MM.1S (cell line): ENCODE measurements around the gene FADD.
"Not testable (repeated sequence)": the region's sequence is repeated elsewhere in the genome, so short reads cannot be mapped to it uniquely, and the experiment has no call there.

ENCODE experiments used
- DNase-seq: peaks from one replicate; pipeline ENCODE4 v3.0.0-alpha.2; 2015
- H2AFZ ChIP-seq: fragments of 300-600 bp; sonication (generic); 2 replicates; pipeline ENCODE4 v1.6.0; 2016; ENCODE audit warnings: antibody characterized with exemption, low read length
- H3F3A ChIP-seq: fragments of 300-600 bp; sonication (generic); 2 replicates; pipeline ENCODE4 v1.6.1; 2016; ENCODE audit warnings: mild to moderate bottlenecking, antibody characterized with exemption, low read length, moderate library complexity, mixed read lengths; ENCODE audit not compliant: insufficient read depth
- H3K27ac ChIP-seq: fragments of 300-600 bp; sonication (generic); 2 replicates; pipeline ENCODE4 v1.5.1; 2016; ENCODE audit warnings: mild to moderate bottlenecking, low read length
- H3K27me3 ChIP-seq: fragments of 300-600 bp; sonication (generic); replicated peaks from 2 replicates; pipeline ENCODE4 v1.6.0; 2016; ENCODE audit warnings: low read length; ENCODE audit not compliant: insufficient read depth
- H3K36me3 ChIP-seq: fragments of 300-600 bp; sonication (generic); replicated peaks from 2 replicates; pipeline ENCODE4 v1.6.1; 2016; ENCODE audit warnings: mild to moderate bottlenecking, low read length, mixed read lengths; ENCODE audit not compliant: insufficient read depth
- H3K4me1 ChIP-seq: fragments of 300-600 bp; sonication (generic); 2 replicates; pipeline ENCODE4 v1.6.1; 2016; ENCODE audit warnings: low read length, mixed read lengths
- H3K4me2 ChIP-seq: fragments of 300-600 bp; sonication (generic); 2 replicates; pipeline ENCODE4 v1.6.0; 2016; ENCODE audit warnings: low read depth, low read length
- H3K4me3 ChIP-seq: fragments of 300-600 bp; sonication (generic); 2 replicates; pipeline ENCODE4 v1.5.1; 2016; ENCODE audit warnings: low read length, mixed read lengths
- H3K79me2 ChIP-seq: fragments of 300-600 bp; sonication (generic); 2 replicates; pipeline ENCODE4 v1.6.1; 2016; ENCODE audit warnings: mixed run types, low read length, mixed read lengths
- H3K9ac ChIP-seq: fragments of 300-600 bp; sonication (generic); 2 replicates; pipeline ENCODE4 v1.6.1; 2016; ENCODE audit warnings: low read length, mixed read lengths
- H3K9me2 ChIP-seq: fragments of 300-600 bp; sonication (generic); replicated peaks from 2 replicates; pipeline ENCODE4 v1.6.1; 2016; ENCODE audit warnings: mild to moderate bottlenecking, low read length, mixed read lengths; ENCODE audit not compliant: insufficient read depth
- H3K9me3 ChIP-seq: fragments of 300-600 bp; sonication (generic); replicated peaks from 2 replicates; pipeline ENCODE4 v1.6.1; 2016; ENCODE audit warnings: mild to moderate bottlenecking, low read length, mixed read lengths; ENCODE audit not compliant: insufficient read depth
- H4K20me1 ChIP-seq: fragments of 300-600 bp; sonication (generic); 2 replicates; pipeline ENCODE4 v1.6.1; 2016; ENCODE audit warnings: mild to moderate bottlenecking, low read length, moderate library complexity, mixed read lengths; ENCODE audit not compliant: insufficient read depth
- EZH2 ChIP-seq: fragments of 300-600 bp; sonication (generic); optimal IDR thresholded peaks from 2 replicates; pipeline ENCODE3; 2017; ENCODE audit warnings: low read depth, mild to moderate bottlenecking, antibody characterized with exemption, low read length, mixed read lengths
- EZH2phosphoT487 ChIP-seq: fragments of 300-600 bp; sonication (generic); IDR thresholded peaks from 2 replicates; pipeline ENCODE4 v1.6.1; 2018; ENCODE audit warnings: antibody characterized with exemption, low read length
- TF ChIP-seq, protein P1 (sequence below): fragments of 300-600 bp; sonication (generic); IDR thresholded peaks from 2 replicates; pipeline ENCODE4 v1.5.1; 2016; ENCODE audit warnings: antibody characterized with exemption, low read length, mixed read lengths

Gene FADD

DNA sequence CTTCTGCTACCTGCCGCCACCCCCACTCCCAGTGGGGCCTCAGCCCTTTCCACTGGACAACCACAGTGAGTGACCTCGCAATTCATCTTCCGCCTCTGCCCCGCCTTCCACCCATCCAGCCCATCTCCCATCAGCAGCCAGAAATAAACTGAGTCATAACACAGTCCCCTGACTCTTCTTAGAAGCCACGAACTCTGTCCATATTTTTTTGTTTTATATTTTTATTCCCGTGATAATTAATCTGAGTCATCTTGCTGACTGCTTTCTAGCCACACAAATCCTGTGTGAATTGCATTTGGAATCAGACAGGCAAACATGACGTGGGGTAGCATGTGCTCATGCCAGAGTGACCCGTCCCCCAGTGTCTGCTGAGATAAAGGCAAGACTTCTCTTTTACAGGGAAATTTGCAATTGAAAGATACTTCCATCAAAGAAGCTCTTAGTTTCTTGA, 7.0 kb downstream of the FADD start:
- DNase-seq = no peak
- Histone ChIP-seq H3K9me3 (no peaks in the 10 kb centered on the region), H3K9me2 (no peaks in the 10 kb centered on the region), H4K20me1 (no peaks in the 10 kb centered on the region), H3K79me2 (peaks cover 21% of the 10 kb centered on the region), H3K27ac (no peak overlapping the region), H3F3A (no peaks in the 10 kb centered on the region), H3K4me2 (no peak overlapping the region), H3K4me3 (no peak overlapping the region), H3K27me3 (no peaks in the 10 kb centered on the region), H3K4me1 (no peaks in the 10 kb centered on the region), H2AFZ (no peak overlapping the region), H3K36me3 (no peaks in the 10 kb centered on the region; the same call in 1 of the 2 replicates), H3K9ac (no peak overlapping the region)
- no peak for TF ChIP-seq EZH2
- no peak for TF ChIP-seq EZH2phosphoT487
- TF ChIP-seq, protein P1, sequence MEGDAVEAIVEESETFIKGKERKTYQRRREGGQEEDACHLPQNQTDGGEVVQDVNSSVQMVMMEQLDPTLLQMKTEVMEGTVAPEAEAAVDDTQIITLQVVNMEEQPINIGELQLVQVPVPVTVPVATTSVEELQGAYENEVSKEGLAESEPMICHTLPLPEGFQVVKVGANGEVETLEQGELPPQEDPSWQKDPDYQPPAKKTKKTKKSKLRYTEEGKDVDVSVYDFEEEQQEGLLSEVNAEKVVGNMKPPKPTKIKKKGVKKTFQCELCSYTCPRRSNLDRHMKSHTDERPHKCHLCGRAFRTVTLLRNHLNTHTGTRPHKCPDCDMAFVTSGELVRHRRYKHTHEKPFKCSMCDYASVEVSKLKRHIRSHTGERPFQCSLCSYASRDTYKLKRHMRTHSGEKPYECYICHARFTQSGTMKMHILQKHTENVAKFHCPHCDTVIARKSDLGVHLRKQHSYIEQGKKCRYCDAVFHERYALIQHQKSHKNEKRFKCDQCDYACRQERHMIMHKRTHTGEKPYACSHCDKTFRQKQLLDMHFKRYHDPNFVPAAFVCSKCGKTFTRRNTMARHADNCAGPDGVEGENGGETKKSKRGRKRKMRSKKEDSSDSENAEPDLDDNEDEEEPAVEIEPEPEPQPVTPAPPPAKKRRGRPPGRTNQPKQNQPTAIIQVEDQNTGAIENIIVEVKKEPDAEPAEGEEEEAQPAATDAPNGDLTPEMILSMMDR = no peak

DNA sequence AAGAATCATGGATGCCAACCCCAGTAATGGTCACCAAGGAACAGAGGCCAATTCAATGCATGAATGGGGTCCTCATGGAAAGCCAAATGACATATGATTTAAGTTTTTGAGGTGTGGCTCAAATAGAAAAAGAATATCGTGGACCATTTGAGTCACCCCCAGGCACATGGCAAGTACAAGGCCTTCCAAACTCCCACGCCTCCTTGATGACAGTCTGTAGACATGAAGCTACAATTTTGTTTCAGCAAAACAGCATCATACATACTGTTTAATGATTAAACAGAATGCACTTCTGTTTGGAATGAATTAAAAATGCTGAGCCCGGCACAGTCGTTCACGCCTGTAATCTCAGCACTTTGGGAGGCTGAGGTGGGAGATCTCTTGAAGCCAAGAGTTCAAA, 7.4 kb downstream of the FADD start:
- no peak for DNase-seq
- no peaks in the 10 kb centered on the region for H3K27me3 ChIP-seq
- no peaks in the 10 kb centered on the region for H3K9me3 ChIP-seq
- no peaks in the 10 kb centered on the region for H3K4me1 ChIP-seq
- H2AFZ ChIP-seq = no peak overlapping the region
- H3K27ac ChIP-seq = no peak overlapping the region
- no peak overlapping the region for H3K4me3 ChIP-seq
- H3K9ac ChIP-seq = no peak overlapping the region
- H3K9me2 ChIP-seq = no peaks in the 10 kb centered on the region
- H3F3A ChIP-seq = no peaks in the 10 kb centered on the region
- no peak overlapping the region for H3K4me2 ChIP-seq
- H3K36me3 ChIP-seq = no peaks in the 10 kb centered on the region; the same call in 1 of the 2 replicates
- H3K79me2 ChIP-seq = peaks cover 16% of the 10 kb centered on the region
- TF ChIP-seq EZH2phosphoT487 (no peak), EZH2 (no peak)
- TF ChIP-seq, protein P1 = no peak
- no peaks in the 10 kb centered on the region for H4K20me1 ChIP-seq

DNA sequence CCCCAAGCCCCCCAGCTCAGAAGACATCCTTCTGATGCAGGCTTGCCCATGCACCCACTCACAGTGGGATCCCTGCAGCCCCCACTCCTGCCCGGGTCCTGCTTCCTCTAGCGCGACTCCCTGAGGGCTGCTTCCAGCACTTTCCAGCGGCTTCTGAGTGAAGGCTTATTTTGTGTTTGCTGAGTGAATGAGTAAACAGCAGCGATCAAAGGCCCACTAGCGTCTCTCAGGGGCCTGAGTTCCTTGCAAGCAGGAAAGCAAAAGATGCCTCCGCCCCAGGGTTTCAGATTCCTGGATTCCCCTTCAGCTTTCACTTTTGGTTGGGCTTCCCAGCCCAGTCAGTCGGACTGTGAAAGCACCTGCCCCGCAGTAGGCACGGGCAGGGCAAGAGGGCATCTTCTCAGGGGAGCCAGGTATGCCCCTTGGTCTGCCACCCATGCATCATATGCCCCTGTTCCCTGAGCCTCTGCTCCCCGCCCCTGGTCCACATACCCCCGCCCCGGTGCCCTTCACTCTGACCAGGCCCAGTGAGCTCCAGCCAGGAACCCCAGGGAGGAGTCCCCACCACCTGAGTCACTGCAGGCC, 9.2 kb downstream of the FADD start:
- Histone ChIP-seq H3F3A (no peaks in the 10 kb centered on the region), H3K9me2 (no peaks in the 10 kb centered on the region), H4K20me1 (no peaks in the 10 kb centered on the region), H3K9me3 (no peaks in the 10 kb centered on the region), H3K4me3 (no peak overlapping the region), H3K79me2 (0 out of 2 replicates have a peak, but pooled peaks cover under 1% of the 10 kb centered on the region), H3K4me2 (no peak overlapping the region), H3K36me3 (no peaks in the 10 kb centered on the region), H3K9ac (no peak overlapping the region), H3K4me1 (no peaks in the 10 kb centered on the region), H3K27ac (no peak overlapping the region), H3K27me3 (no peaks in the 10 kb centered on the region; the same call in 1 of the 2 replicates), H2AFZ (no peak overlapping the region)
- TF ChIP-seq, protein P1 = no peak
- TF ChIP-seq EZH2phosphoT487 = no peak
- TF ChIP-seq EZH2 = no peak
- DNase-seq = no peak

DNA sequence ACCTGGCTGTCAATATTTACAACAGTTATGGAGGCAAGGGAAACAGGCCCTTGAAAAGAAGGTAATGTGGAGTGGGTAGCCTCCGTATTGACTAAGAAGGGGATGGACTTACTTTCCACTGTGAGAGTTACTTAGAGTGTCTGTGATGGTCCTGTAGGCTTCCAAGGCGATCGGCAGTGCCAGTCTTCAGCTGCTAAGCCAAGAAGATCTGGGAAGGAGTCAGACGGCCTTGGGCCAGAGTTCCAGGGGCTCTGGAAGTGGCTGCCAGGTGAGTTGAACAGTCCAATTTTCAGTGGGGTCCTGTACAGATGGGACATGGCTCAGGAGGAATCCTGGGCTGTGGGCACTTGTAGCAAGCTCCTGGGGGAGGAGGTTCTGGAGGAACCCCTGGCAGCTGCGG, 14.3 kb downstream of the FADD start:
- H3K4me1 ChIP-seq, H3K27ac ChIP-seq, H3K9ac ChIP-seq, H3K4me2 ChIP-seq, H4K20me1 ChIP-seq, H3K4me3 ChIP-seq, H2AFZ ChIP-seq, H3K36me3 ChIP-seq, H3K79me2 ChIP-seq, DNase-seq, H3F3A ChIP-seq, H3K9me3 ChIP-seq, H3K9me2 ChIP-seq: not testable (repeated sequence)
- peaks cover 16% of the 10 kb centered on the region for H3K27me3 ChIP-seq

DNA sequence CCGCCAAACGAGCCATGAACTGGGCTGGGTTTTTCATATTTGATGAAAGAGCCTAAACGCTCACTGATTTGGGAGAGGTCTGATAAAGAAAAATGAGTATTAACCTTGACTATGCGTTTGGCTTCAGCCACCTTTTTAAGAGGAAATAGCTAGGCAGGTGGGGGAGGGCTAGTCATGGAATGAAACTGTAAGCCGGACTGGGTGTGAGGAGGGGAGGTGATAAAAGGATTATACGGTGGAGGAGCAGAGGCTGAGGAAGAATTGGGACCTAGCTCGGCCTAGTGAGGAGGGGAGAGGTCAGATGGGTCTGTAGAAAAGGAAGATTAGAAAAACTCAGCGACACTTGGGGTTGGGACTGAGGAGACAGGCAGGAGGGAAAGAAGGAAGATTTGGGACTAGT, 15.0 kb downstream of the FADD start:
- H4K20me1 ChIP-seq, H3K79me2 ChIP-seq, H3K27ac ChIP-seq, H3K4me3 ChIP-seq, H3K4me2 ChIP-seq, DNase-seq, H3K4me1 ChIP-seq, H3K9me2 ChIP-seq, H3K36me3 ChIP-seq, H3K9ac ChIP-seq, H2AFZ ChIP-seq, H3F3A ChIP-seq, H3K9me3 ChIP-seq: not testable (repeated sequence)
- peaks cover 23% of the 10 kb centered on the region for H3K27me3 ChIP-seq
